WI38 (cell line): ENCODE data around the gene SENP5.

Source experiments
- H3K4me3 ChIP-seq: 2 replicates; pipeline ENCODE4 v1.5.1; 2011; ENCODE audit warnings: low read depth, mild to moderate bottlenecking, control low read depth, low read length
- TF ChIP-seq, protein P1 (sequence below): IDR thresholded peaks from 2 replicates; pipeline ENCODE4 v1.5.1; 2012; ENCODE audit warnings: low read depth, mild to moderate bottlenecking, control low read depth, low read length

The SENP5 gene

GRCh38 chr3:196976941-196977340 is 109.2 kb downstream of the SENP5 start:
- no peak overlapping the region for H3K4me3 ChIP-seq
- TF ChIP-seq, protein P1, sequence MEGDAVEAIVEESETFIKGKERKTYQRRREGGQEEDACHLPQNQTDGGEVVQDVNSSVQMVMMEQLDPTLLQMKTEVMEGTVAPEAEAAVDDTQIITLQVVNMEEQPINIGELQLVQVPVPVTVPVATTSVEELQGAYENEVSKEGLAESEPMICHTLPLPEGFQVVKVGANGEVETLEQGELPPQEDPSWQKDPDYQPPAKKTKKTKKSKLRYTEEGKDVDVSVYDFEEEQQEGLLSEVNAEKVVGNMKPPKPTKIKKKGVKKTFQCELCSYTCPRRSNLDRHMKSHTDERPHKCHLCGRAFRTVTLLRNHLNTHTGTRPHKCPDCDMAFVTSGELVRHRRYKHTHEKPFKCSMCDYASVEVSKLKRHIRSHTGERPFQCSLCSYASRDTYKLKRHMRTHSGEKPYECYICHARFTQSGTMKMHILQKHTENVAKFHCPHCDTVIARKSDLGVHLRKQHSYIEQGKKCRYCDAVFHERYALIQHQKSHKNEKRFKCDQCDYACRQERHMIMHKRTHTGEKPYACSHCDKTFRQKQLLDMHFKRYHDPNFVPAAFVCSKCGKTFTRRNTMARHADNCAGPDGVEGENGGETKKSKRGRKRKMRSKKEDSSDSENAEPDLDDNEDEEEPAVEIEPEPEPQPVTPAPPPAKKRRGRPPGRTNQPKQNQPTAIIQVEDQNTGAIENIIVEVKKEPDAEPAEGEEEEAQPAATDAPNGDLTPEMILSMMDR = no peak

- TF ChIP-seq, protein P1 = no peak
- H3K4me3 ChIP-seq = no peak overlapping the region
These were observed 111.8 kb downstream of the SENP5 start for GRCh38 chr3:196979545-196979944.

DNA sequence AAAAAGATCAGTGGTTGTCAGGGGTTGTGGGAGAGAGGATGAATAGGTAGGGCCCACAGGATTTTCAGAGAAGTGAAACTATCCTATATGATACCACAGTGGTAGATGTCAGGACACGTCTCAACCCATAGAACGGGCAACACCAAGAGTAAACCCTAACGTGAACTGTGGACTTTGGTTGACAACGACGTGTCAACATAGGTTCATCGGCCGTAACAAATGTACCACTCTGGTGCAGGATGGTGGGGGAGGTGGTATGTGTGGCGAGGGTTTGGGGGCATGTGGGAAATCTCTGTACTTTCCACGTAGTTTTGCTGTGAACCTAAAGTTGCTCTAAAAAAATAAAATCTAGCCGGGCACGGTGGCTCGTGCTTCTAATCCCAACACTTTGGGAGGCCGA is 113.9 kb downstream of the SENP5 start:
- TF ChIP-seq, protein P1 = no peak
- H3K4me3 ChIP-seq = no peak overlapping the region

- no peak overlapping the region for H3K4me3 ChIP-seq
- TF ChIP-seq, protein P1 = no peak
These were observed 115.5 kb downstream of the SENP5 start for GRCh38 chr3:196983186-196983585.
